Kidney capillary endothelial cell (primary cell): ENCODE data around the gene IKBKG.
A peak's percentile ranks its signal among the peaks of the same experiment; 100 is the strongest.
"Not testable (repeated sequence)": the region's sequence is repeated elsewhere in the genome, so short reads cannot be mapped to it uniquely, and the experiment has no call there.

Source experiments
- DNase-seq: peaks from one replicate; pipeline ENCODE4 v3.0.0-alpha.2; 2018; ENCODE audit warnings: low spot score

IKBKG gene

DNA sequence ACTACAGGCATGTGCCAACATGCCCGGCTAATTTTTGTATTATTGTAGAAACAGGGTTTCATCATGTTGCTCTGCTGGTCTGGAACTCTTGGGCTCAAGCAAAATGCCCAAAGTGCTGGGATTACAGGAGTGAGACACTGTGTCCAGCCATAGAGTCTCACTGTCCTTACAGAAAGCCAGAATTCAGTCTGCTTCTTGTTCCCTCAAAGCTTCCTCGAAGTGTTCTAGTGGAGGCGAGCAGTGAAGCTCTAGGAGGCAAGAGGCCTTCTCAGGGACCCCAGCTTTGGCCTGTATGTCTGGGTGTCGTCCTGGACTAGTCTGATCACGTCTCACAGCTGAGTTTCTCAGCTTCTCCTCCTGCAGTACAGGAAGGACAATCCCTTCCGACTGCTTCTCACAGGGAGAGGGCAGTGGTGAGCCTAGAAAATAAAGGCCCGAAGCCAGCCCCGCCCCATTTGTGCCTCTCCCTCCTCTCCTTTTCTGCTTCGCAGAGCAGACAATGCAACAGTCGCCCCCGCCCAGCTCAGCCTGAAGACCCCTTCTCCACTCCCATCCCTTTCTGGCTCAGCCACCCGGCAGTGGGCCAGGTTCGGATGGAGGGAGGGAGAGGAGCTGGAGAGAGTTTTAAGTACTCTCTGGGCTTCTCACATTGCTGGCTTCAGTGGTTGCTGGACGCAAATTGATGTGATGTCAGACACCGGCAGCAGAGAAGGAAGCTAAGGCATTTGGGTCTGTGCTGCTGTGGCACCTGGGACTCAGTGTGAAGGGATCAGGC is 20.3 kb upstream of the IKBKG start:
- DNase-seq, result peak; percentile 52

DNA sequence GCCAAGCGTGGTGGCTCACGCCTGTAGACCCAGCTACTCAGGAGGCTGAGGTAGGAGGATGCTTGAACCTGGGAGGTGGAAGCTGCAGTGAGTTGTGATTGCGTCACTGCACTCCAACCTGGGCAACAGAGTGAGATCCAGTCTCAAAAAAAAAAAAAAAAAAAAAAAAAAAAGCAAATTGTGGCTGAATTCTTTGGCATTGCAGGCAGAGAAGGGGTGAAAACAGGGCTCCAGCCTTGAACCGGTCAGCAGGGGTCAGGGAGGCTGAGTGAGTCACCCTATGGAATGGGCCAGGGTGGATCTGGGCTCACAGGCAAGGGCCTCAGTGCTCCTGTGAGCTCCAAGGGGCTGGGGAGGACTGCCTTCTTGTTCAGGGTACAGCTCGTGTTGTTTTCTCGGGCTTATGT is 18.2 kb upstream of the IKBKG start:
- no peak for DNase-seq

DNA sequence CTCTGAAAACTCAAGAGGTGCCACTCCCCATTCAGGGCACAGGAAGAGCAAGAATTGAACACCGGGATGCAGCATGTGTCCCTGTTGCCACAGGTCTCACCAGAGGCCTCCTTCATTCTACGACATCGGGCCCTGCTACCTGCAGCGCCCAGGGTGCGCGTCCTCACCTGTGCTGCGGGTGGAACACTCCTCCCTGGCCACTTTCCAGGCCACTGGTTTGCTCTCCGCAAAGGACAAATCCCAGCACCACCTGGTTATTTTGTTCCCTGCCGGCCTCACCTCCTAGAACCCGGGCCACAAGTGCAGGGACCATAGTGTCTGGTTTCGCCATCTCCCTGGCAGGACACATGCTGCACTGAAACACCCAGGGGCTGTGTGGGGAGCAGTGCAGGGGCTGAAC is 17.1 kb upstream of the IKBKG start:
- DNase-seq, result no peak

DNA sequence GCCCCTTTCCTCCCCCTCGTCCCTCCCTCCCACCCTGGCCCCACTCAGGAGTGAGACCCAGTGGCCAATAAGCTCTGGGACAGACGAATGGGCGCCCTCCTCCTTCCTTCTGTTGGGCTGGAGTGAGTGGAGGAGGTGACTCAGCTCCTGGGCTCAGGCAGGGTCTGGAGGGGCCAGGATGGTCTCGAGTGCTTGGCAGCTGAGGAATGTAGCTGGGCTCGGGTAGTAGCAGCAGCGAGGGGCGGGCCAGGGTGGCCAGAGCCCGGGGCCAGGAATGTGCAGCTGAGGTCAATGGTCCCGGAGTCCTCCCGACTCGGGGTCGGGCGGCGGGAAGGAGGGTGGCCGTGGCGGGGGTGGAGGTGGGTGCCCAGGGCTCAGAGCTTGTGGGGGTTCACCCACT is 15.8 kb upstream of the IKBKG start:
- DNase-seq, result no peak

DNA sequence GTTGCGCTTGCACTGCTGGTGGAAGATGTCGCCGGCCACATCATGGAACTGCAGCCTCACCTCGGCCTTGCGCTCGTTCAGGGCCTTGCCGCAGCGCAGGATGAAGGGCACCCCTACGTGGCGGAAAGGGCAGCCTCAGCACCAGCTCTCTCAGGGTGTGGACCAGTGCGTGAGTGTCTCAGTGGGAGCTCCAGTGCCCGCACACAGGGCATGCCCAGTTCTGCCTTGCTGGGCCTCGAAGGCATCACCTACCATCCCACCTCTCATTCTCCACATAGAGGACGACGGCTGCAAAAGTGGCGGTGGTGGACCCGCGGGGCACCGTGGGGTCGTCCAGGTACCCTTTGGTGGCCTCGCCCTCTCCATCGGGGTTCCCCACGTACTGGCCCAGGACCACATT is 14.7 kb upstream of the IKBKG start:
- DNase-seq, result no peak

DNA sequence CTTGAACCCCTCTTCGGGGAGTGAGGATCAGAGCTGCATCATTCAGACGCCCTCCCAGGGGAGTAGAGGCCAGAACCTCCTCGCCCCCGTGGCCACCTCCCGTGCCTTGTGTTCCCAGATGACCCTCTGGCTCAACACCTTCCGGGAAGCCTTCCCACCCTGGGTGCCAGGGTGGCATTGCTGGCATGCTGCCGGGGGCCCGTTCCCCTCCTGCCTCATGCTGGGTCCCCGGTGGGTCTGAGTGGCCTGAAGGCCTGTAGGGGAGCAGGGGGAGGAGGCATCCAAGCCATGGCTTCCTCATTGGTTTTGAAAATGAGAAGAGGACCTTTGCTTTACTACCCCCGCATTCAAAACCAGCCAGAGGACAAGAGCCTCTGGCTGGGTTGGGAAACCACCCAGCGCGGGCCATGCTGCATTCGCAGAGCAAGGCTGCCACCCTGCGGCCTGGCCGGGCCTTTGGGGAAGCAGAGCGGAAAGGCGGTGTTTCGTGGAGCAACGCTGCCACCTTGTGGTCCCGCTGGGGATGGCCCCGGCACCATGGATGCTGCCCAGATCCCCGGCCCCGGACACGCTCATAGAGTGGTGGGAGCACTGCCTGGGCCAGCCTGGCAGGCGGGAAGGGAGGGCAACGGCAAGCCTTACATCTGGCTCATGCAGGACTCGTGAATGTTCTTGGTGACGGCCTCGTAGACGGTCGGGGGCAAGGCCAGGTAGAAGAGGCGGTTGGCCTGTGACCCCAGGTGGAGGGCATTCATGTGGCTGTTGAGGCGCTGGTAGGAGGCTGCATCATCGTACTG is 12.7 kb upstream of the IKBKG start:
- DNase-seq, result peak; percentile 81

DNA sequence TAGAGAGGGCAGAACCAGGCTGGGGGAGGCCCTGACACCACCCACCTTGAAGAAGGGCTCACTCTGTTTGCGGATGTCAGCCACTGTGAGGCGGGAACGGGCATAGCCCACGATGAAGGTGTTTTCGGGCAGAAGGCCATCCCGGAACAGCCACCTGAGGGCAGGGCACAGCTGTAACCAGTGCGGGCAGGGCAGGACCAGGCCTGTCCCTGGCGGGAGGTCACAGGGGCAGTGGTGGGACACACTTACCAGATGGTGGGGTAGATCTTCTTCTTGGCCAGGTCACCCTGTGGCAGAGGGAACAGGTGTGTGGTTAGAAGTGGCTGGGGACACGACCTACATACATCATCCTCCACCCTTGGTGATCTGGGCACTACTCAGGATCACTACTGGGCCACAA is 11.5 kb upstream of the IKBKG start:
- DNase-seq, result no peak

DNA sequence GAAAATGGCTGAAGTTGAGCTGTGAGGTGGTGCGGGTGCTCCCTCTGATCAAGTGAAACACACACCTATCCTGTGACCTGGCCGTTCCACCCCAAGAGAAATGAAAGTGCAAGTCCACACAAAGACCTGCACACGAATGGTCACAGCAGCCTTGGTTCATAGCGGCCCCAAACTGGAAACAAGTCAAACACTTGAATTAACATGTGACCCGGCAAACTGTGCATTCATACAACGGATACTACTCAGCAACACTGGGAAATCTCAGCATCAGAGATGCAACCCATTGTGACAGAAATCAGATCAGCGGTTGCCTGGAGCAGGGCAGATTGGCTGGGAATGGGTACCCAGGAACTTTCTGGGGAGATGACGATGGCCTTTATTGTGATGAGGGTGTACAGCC is 8.3 kb upstream of the IKBKG start:
- DNase-seq, result no peak

DNA sequence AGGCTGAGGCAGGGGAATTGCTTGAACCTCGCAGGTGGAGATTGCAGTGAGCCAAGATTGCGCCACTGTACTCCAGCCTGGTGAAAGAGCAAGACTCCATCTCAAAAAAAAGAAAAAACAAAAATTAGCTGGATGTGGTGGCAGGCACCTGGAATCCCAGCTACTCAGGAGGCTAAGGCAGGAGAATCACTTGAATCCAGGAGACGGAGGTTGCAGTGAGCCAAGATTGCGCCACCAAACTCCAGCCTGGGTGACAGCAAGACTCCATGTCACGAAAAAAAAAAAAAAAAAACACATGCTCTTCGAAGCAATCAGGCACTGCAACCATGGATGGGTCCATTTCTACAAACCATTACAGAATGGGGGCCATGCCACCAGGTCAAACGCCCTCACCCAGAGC is 7.1 kb upstream of the IKBKG start:
- not testable (repeated sequence) for DNase-seq

DNA sequence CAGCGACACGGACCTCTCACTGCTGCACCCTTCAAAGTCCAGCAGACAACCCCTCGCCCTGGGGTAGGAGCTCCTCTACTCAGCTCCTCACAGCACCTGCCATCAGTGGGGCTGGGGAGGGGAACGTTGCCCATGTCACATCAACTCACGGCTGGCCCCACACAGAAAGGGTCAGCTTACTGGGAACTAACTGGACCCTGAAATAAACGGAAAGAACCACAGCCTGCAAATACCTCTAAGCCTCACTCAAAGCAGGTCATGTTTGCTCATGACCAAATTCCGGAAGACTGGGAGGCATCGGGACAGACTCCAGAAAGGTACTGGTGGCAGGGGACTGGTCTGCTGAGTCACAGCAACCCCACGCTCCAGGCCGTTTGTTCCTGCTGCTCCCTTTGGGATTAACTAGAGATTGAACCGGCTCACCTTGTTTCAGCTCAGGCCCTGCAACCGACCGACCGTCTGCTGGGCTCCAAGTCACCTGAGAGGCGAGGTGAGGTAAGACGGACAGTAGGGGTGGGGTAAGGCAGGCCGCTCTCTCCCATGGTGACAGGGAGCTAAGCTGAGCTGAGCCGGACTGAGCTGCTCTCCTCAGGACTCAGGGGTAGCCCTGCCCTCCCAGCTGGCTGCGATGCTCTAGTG is 6.4 kb upstream of the IKBKG start:
- no peak for DNase-seq

DNA sequence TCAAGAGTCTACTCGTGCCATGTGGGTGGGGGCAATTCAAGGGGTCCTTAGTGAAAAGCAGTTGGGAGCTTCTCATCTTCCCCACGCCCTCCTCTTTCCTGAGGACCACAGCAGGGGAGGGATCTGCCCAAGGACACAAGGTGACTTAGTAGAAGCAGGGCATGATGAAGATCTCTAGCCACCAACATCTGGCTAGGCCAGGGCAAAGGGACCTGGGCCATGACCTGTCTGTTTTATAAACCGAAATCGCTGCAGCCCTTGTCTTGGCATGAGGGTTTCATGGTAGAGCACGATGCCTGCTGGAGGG is 5.9 kb upstream of the IKBKG start:
- DNase-seq, result no peak

DNA sequence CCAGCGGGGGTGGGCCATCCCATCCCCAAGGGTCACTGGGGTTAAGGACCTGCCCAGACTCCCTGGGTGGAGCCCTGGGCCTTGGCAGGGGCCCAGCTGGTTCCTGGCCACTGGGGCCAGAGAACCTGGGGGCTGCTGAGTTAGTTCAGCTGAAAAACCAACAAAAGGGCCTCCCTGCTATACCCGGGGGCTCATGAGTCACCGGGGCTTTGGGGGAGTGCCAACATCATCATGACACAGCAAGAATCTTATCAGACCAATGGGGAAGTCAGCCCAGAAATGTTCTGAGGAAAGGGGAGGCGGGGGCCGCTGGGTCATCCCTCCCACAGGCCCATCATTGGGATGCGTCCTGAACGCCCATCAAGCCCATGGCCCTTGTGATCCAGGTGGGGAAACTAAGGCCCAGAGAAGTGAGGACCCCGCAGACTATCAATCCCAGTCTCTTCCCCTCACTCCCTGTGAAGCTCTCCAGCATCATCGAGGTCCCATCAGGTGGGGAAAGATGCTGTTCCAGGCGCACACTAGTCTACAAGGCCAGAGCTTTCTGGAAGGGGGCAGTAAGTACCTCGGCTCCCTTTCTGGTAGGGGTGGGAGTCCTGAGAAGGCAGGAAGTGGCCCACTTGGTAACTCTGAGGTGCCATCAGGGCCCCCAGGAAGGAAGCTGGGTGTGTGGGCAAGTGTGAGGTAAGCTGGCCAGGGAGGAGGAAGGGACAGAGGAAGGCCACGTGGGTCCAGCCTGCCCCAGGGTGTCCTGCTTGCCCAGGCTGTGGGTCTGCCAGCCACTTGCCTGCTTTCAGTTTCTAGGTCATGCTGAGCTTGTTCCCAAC is 5.3 kb upstream of the IKBKG start:
- peak; percentile 27 for DNase-seq

DNA sequence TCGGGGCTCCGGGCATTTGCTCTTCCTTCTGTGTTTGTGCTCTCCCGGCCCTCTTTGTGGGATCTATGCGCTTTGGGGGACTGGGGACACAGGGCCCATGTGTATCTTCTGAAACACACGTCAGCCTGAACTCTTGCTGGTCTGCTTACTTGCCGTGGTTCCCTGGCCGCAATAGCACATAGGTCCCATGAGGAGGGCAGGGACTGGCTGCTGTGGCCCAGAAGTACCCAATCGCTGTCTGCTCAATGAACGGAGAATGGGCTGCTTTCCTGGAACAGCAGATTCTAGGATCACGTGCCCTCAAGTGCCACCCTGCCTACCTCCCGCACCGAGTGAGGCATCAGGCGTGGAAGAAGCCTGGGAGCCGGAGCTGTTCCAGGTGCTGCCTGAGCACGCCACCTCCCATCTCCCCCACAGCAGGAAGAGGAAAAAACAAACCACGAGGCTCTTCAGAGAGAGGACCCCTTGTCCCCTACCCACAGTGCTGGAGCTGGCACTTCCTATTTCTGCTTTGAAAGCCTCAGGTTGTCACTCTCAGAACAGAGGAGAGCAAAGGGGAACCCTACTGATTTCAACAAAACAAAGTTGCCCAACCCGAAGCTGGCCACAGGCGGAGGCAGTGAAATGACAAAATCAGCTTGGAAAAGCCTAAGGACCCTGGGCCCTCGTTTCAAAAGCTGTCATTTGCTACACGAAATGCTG is 4.5 kb upstream of the IKBKG start:
- no peak for DNase-seq

DNA sequence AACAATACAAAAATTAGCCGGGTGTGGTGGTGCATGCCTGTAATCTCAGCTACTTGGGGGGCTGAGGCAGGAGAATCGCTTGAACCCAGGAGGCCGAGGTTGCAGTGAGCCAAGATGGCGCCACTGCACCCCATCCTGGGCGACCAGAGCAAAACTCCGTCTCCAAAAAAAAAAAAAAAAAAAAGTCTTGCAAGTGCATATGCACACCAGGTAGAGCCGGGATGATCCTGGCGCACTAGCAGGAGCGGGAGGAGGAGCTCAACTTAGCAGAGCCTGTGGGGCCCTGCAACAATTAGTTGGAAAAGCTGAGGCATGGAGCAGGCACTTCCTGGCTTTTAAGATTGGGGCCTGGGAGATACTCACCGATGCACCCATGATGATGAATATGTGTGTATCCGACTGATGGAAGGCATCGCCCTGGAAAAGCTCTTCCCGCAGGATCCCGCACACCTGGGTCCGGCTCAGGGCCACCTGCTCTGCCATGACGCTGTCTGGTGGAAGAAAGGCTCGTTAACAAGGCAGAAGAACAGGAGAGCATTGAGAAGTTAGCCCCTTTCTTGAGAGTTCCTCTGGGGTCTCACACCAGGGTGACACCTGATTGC is 1.6 kb upstream of the IKBKG start:
- no peak for DNase-seq

DNA sequence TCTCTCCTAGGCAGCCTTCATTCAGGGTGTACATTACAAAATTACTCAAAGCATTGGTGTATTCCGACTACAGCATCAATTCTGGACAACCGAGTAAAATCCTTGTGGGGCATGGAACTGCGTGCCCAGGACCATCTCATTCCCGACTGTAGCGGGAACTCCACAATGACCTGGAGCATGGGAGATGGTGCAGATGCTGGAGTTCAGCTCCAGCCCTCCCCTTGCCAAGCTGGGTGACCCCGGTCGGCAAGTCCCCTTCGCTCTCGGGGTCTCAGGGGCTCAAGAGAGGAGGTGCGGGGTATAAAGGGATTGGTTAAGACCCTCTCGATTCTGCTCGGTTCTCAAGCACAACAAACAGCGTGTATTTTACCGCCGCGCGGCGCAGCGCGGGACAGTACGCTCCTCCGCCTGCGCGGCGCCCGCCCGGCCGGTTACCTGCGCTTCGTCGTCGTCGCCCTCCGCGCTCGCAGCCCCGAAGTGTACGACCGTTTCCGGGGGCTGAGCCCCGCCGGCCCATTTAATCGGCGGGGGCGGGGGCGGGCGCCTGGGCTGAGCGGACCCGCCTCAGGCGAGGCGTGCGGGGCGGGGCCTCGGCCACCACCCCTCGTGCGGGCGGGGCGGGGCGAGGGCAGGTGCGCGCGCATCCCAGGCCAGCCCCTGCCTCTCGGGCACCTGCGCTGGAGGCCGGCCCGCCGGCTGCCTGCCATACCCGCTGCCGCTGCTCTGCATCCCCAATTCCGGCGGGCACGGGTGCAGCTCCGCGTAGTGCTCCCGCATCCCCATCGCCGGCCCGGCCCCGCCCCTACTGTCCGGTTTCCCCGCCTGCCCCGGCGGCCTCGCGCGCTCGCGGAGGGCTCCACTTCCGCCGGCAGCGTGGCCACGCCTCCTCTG is 821 bp upstream of the IKBKG start, which contains the start of gene G6PD:
Gene G6PD (minus strand): TSS at position 493 of the 891 bp plus-strand sequence. CDS start 691 bp downstream, outside the sequence.
- DNase-seq, result peak; percentile 30

DNA sequence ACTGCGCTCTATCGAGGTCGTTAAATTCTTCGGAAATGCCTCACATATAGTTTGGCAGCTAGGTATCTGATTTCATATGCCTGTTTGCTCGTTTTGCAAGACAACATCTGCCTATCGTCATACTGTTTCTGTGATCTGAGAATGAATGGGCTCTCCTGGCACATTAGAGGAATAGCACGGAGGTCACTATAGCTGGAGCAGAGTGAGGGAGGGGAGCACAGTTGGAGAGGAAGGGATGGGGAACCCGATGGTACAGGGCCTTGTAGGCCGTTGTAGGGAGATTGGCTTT is 552 bp downstream of the IKBKG start:
- no peak for DNase-seq

DNA sequence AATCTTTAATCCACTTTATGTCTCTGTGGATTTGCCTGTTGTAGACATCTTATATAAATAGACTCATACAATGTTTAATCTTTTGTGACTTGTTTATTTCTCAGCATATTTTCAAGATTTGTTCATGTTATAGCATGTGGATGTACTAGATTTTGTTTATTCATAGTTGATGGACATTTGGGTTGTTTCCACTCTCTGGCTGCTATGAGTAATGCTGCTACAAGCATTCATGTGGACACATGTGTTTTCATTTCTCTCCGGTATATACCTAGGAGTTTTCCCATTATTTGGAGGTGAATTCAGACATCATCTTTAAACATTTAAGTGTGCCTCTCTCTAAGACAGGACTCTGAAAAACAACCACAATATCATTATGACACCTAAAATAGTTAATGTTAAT is 2.3 kb downstream of the IKBKG start:
- no peak for DNase-seq

DNA sequence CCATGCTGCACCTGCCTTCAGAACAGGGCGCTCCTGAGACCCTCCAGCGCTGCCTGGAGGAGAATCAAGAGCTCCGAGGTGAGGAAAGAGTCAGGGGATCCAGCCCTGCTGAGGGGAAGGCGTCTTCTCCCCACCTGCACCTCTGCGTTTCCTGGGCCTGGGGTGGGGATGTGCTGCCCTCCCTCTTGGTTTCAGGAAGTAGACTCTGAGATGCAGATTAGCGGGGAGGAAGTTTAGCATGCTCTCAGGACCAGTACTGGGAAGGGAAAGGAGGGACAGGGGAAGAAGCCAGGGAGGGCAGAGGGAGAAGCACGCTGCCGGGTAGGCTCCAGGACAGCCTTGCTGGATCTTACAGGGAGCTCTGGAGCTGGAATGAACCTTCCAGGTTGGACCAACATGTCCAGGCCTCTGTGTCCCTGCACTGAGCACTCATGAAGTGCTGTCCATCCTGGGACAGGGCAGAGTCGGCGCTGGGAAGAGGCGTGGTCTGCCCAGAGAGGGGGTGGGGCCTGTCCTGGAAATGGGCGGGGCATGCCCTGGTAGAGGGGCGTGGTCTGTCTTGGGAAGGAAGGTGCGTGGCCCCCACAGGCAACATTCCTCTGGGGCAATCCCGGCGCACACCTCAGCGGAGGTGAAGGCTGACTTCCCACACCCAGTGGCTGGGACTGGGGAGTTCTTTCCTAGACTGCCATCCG is 4.8 kb downstream of the IKBKG start:
- not testable (repeated sequence) for DNase-seq

DNA sequence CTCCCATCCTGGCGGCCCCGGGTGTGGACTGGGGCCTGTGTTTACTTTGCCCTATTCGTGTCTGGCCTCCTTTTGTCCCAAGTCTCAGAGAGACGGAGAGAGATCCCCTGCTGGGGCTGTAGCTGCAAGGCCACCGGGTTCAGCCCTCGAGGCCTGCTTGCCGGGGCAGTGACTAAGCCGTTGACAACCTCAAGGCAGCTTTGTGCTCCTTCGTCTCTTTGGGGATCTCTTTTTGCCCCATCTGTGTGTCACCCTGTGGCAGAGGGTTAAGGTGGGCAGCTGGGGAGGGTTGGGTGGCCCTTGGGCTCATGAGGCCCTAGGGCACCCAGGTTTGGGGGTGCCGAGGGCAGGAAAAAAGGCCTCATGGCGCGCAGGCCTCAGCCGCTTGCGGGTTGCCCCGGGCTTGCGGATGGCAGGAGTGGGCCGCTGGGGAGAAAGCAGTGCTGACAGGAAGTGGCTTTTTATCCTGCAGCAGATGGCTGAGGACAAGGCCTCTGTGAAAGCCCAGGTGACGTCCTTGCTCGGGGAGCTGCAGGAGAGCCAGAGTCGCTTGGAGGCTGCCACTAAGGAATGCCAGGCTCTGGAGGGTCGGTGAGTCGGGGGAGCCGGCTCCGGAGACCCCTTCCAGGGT is 10.8 kb downstream of the IKBKG start:
- DNase-seq, result not testable (repeated sequence)
